ENCODE data around the gene PRKG1.
"Not testable (repeated sequence)": the region's sequence is repeated elsewhere in the genome, so short reads cannot be mapped to it uniquely, and the experiment has no call there.

Gene PRKG1

DNA sequence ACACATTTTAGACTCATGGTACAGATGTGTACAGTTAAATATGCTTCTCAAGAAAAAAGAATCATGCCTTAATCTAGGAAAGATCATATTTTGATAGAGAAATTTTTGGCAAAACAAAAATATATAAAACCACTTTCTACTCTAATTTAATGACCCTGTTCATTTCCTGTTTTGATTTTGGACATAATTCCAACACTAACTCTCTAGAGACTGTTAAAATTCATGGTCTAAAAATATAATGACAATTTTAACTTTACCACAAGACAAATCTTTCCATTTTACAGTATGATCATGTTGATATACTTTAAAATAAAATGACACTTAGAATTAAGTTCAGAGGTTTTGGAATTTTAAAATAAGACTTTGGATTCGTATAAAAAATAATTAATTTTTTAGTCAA lies 45.2 kb downstream of the PRKG1 start:
- no peak for DNase-seq

DNA sequence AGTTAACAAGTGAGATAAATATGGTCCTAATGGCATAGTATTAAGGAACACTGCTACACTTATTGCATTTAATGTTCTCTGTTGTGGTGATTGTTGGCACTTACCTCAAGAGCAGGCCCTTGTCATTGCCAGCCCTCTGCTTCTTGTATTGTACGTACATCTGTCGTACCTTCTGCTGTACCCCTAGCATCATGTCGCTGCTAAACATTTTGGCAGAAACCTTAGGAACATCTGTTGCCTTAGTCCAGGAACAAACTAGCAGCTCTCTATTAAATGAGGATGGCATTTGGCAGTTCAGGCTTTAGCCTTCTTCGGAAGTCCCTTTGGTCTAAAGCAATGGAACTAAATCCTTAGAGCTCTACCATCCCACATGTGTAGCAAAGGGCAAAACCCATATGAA lies 47.6 kb downstream of the PRKG1 start:
- no peak for DNase-seq

GRCh38 chr10:51124852-51125251 lies 50.6 kb downstream of the PRKG1 start:
- DNase-seq: no peak

- no peak for DNase-seq
Measured at GRCh38 chr10:51125518-51125917, 51.2 kb downstream of the PRKG1 start.

GRCh38 chr10:51129946-51130544 lies 55.8 kb downstream of the PRKG1 start:
- DNase-seq: no peak

DNA sequence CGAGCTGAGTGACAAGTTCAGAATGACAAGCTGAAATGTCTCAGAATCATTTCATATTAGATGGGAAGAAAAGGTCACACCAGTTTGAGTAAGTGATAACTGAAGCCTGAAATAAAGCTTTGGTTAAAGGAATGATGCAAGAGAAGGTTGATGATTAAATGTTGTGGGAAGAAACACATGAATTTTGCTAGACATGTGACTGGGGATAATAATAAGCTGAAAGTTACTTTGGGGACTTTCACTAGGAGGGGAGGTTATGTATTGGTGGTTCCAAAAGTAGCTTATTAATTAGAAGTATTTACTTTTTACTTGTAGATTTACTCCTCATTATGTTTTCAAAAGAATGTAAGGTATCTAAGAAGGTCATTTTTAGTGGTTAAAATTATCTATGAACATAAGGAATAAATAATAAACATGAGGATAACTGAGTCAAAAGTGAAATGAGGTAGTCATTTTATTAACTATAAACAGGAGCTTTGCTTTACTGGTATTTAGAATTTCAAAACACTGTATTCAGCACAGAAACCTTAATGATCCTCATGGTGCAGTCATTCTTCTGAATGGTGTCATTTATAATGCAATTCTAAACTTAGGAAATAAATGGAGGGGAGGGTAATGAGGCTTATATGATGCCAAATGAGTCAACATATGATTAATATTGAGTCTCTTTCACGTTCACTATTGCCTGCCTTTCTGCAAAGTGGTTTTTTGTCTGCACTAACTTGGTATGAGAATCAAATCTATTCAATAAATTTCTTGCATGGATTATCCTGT lies 63.7 kb downstream of the PRKG1 start:
- no peak for DNase-seq

DNA sequence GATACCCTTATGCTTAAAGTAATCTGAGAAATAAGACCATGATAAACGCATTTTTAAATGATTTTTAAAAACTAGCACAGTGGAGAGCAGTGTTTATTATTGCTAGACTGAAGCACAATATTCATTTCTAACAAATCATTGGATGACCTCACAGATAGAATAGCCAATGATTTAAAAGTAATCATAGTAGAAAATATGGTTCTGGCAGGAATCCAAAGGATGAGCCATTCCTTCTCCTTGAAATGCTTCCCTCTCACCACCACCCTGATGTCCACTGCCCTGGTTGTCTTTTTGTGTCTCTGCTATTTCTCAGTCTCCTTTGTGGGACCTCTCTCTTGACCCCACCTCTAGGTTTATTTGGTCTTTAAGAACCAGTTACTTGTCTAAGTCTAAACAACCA lies 64.9 kb downstream of the PRKG1 start:
- no peak for DNase-seq

DNA sequence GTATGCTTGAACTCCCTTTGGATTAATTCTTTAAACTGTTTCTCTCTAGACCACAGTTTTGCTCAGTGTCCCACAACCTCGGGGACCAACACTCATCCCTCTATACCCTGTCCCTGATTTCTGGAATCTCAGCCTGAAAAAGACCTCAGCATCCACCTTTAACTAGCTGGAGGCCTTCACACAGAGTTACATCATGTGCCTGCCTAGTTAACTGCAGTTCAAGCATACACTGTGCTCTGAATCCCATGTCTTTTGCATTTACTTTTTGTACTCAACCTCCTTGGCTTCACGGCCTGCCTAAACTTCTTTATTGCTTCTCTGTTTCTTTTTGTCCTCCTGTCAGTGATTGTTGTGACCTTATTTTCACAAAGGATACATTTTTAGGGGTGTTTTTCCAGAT lies 66.7 kb downstream of the PRKG1 start:
- DNase-seq: no peak

GRCh38 chr10:51144161-51144781 lies 70.0 kb downstream of the PRKG1 start:
- DNase-seq: no peak

- no peak for DNase-seq
Measured at GRCh38 chr10:51145375-51145774, 71.1 kb downstream of the PRKG1 start.

GRCh38 chr10:51147644-51148399 lies 73.5 kb downstream of the PRKG1 start:
- no peak for DNase-seq

DNA sequence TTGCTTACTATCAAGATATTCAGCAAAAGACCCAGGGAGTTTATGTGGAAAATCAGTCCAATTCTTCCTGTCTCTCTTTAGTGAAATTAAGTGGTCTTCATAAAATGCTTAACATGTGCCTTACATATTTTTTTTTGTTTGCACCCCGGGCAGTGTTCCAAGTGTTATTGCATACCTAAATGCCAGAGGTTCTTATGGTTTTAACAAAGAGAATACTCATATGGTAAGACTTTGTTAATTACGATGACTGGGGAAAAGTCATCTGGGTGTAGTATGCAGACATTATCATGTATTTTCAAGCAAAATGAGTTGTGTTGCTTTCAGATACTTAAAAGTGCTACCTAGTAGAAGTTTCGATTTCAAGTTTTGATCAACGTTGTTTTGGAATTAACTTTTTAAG lies 82.6 kb downstream of the PRKG1 start:
- DNase-seq: no peak

DNA sequence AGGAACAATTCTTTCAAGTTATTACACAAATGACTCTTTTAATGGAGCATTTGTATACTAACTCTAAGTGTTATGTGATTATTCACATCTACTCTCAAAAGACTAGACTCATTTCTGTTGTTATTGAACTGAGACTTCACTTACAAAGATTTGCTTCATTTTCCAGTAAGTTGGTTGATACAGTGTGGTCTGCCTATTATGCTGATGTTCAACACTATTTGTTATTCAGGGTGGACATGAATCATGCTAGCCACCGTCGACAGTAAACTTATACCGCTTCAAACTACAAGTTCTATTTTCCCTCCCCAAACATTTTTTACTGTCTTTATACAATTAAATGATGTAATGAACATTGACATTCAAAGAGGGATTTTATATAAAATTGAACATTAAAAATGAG lies 84.5 kb downstream of the PRKG1 start:
- no peak for DNase-seq

- DNase-seq: no peak
Measured at GRCh38 chr10:51159841-51160240, 85.6 kb downstream of the PRKG1 start.

DNA sequence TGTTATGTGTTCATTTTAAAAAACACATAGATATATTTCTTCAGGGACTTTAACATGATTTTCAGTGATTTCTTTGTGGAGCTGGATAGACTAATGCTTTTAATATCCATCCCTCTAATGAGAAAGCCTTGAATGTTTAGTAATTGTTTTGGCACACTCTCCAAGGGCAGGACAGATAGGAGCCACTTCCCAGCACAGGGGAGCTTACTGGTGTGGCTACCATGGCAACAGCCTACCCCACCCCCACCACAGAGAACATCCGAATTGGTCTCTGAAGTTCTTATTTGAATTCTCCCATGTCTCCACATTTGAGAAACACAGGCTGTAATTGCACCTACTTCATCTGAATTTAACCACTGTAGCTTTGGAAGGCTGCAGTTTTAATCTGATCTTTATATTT lies 87.7 kb downstream of the PRKG1 start:
- no peak for DNase-seq

- not testable (repeated sequence) for DNase-seq
Measured at GRCh38 chr10:51163380-51164049, 89.2 kb downstream of the PRKG1 start.

DNA sequence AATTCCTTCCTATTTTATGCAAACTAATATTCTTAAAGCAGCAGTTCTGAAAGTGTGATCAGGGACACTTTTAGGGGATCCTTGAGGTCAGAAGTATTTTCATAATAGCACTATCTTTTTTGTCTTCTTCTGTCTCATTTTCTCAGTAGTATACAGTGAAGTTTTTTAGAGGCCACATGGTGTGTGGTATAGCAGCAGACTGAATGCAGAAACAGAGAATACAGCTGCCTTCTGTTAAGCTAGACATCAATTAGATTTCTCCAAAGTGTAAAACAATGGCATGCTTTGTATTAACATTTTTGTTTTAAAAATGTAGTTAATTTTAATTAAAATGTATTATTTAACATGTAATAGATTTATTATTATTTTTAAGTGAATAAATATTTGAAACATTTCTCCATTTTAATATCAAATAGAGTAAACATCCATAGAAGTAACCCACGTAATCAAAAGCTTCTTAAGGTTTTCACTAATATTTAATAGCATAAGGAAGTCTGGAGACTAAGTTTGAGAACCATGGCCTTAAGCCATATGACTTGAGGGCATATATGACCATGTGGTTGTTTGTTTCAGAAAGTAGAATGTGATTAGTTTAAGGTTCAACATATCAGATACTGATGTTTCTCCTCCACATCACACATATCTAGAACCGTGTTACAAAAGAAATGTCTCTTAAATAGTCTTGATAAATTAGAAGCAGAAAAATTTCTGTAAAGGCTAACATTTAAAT lies 94.0 kb downstream of the PRKG1 start:
- no peak for DNase-seq

DNA sequence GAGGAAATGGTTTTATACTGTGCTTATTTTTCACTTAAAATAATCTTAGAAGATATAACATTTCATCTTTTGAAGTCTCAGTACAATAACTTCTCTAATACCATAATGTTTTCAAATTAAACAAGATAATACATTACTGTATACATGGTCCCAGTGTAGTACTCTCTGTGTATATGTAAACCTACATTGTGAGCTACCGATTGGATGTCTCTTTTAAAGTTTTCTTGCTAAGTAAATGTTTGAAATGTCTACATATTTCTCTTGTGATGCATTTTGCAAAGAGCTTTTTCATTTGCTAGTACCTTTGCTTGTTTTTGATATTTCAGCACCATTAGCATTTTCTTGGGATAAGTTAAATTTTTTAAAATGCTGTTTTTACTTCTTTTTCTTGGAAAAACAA lies 94.8 kb downstream of the PRKG1 start:
- DNase-seq: no peak

DNA sequence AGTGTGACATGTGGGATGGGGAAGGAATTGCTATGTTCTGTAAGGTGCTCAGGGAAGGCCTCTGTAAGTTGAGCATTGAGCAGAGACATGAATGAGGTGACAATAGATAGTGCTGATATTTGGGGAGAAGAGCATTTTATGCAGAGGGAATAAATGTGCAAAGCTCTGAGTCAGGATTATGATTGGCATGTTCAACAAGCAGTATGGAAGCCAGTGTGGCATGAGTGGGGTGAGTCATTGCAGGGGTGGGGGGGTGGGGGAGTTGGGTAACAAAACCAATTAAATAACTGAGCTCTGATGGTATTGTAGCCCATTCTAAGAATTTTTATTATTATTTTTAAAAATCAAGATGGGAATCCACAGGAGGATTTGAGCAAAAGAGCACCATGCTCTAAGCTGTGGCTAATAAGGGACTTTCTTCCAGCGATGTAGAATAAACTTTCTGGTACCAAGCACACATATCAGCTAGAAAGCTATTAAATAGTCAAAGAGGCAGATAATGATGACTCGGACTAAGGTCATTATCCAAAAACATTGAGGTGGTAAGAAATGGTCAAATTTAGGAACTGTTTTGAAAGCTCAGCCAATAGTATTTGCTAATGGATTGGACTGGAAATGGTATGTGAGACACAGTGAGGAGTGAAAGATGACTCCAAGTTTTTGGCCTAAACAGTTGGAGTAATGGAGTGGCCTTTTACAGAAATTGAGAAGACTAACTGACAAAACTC lies 96.4 kb downstream of the PRKG1 start:
- DNase-seq: no peak

DNA sequence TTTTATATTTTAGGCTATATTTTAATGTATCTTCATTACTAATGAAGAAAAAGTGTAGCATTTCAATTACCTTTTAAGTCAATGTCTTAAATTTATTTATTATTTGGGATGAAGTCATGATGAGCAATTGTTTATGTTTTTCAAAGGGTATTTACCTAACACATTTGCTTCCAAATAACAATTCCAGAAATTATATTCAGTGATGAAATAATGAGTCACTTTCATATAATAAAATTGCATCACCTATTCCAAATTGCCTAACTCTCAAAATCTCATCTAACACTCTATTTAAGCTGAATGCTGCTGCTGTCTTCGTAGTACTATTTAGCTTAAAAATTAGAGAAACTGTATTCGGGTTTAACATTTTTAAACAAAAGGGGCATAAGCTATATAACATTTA lies 97.7 kb downstream of the PRKG1 start:
- no peak for DNase-seq

GRCh38 chr10:51176976-51177695 lies 102.8 kb downstream of the PRKG1 start:
- no peak for DNase-seq

All from NCI-H1436 treated with DMSO at 0.1 percent for 48 hours (cell line).